ENCODE measurements around the gene PEX14. TPM values are rescaled to one million over a fixed set of nuclear protein-coding genes. Genes with fewer than 3 reads are reported as not detected.
A peak's percentile ranks its signal among the peaks of the same experiment; 100 is the strongest.
"Not testable (repeated sequence)": the region's sequence is repeated elsewhere in the genome, so short reads cannot be mapped to it uniquely, and the experiment has no call there.

Gene PEX14
- total RNA-seq, 1 donor from 2014 or later, result 25.6 TPM

DNA sequence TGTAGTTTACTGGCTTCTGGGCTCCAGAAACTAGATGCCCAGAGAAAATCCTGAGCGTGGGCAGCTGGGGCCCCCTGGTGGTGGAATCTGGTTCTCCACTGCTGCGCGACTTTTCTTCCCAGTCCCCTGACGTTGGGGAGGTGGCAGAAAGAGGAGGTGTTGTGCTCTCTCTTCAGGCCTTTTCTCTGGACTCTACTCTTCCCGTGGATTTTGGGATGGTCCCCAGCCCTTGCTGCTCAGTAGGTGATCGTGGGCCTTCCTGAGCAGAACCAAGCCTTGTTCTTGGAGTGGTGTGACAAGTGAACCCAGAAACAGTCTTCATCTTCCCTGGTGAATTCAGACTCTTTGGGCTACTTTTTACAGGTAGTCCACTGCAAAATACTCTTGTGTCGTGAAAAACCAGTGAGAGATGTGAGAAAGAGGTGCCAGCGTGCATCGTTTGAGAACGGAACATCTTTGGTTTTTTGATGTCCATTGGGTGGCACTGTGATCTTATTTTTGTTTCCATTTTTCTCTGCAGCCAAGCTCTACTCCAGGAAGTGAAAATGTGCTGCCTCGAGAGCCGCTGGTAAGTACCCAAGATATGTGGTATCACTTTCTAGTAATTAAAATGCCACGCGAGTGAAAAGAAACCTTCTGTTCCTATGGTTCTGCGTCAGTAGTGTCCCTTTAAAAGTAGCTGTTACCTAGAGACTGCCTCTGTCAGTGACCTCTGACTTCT lies 20.2 kb downstream of the PEX14 start:
- DNase-seq (ENCODE audit: low spot score), result peak; percentile 80

DNA sequence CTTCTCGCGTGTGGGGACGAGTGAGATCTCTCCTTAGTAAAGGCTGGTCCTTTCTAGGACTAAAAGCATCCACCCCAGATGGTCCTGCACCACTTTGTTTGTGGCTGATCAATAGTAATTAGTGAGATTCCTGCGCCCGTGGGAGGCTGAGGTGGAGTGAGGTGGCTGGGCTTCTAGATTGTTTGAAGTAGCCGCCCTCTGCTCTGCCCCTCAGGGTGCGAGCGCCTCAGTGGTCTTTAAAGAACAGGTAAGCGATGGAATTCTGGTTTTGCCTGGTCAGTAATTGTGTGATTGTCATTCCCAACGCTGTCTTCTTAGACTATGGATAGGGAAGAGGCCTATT lies 20.7 kb downstream of the PEX14 start:
- no peak for DNase-seq (ENCODE audit: low spot score)

DNA sequence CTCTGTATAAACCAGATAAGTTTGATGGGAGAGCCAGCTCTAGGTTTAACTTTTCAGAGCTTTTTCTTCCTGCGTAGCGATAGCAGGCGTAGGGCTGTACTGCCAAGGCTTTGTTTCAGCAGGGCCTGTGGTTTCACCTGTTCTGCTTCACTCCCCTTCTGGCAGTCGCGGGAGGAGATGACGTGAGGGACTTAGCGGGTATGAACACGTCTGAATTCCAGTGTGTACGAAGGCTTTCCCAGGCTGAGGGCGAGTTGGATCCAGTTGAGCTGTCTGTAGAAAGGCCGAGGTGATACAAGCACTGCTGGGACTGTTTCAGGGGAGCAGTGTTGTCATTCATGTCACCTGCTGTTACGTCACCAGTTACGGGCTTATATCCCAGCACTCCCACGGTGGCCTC lies 21.2 kb downstream of the PEX14 start:
- DNase-seq (ENCODE audit: low spot score), result no peak

DNA sequence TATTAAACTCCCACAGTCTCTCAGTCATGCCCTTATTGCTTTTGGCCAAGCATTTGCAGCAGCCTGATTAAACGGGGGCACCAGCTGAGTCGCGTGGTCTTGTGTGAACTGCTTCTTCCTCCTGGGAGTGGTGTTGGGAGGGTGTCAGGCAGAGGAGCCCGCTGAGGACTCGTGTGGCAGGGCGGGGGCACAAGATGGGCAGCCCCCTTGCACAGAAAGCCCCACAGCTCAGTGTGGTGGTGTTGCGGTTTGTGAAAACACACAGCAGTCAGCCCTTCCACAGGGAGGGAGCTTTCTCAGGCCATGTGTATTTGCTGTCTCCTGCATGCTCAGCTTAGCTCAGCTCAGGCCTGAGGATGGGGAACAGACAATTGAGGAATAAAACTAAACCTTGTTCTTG lies 22.4 kb downstream of the PEX14 start:
- DNase-seq (ENCODE audit: low spot score), result no peak

DNA sequence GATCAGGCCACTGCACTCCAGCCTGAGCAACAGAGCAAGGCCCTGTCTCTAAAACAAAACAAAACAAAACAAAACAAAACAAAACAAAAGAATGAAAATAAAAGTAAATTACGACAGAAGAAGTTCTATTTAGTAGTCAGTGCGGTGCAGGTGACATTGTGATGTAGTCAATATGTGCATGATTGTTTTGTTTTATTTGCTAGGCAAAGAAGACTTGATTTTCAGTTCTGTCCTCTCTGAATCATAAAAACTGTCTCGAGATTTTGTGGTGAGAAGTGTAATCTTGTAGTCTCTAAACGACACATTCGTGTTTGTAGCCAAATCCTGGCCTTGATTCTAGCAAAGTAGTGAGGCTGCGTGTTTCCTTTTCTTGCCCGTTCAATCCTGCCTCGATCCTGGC lies 23.5 kb downstream of the PEX14 start:
- DNase-seq (ENCODE audit: low spot score), result no peak

DNA sequence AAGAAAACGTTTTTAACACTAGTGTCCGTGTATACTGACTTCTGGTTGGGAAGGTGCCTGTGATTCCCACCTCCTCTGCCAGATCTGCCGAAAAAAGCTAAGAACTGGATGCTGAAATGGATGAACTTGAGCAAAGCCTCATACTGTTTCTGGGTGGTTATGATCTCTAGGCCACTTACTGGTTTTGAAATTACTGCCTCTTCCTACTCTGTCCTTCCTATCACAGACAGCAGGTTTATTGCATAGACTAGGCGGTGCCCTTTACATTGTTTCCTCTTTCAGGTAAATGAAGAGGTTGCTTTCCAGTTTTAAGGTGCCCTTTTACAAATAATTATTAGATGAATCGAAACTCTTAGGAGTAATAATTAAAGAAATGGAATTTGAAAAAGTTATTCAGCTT lies 27.5 kb downstream of the PEX14 start:
- no peak for DNase-seq (ENCODE audit: low spot score)

DNA sequence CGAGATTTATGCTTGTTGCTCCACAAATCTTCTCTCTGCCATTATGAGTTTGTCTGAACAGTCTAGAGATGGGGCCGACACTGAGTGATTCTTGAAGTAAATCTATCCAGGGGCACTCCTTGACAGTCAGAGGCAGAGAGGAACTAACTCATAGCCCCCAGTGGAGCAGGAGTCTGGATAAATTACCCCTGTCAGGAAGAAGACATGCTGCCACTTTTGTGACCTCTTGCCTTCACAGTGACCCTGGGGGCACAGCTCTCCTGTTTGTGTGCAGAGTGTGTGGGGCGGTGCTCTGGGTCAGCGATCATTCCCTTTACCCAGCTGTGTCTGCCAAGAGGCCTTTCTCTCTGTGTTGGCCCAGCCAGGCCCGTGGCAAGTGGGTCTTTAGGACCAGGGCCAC lies 29.5 kb downstream of the PEX14 start:
- no peak for DNase-seq (ENCODE audit: low spot score)

DNA sequence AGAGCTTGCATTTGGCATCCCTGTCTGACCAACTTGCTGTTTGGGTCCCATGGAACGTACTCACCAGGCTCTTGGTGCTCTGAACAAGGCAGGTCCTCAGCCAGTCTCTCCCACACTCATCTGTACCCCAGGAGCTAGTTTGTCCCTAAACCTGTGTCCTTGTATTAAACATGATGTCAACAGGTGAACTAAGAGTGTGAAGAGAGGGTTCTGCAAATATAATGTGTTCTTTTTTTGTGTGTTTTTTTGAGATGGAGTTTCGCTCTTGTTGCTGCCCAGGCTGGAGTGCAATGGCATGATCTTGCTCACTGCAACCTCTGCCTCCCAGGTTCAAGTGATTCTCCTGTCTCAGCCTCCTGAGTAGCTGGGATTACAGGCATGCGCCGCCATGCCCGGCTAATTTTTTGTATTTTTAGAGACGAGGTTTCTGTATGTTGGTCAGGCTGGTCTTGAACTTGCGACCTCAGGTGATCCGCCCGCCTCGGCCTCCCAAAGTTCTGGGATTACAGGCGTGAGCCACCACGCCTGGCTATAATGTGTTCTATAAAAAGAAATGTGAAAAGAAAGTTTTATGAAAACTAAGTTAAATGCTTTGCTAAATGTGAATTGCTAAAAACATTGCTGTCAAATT lies 31.4 kb downstream of the PEX14 start:
- DNase-seq (ENCODE audit: low spot score), result not testable (repeated sequence)

DNA sequence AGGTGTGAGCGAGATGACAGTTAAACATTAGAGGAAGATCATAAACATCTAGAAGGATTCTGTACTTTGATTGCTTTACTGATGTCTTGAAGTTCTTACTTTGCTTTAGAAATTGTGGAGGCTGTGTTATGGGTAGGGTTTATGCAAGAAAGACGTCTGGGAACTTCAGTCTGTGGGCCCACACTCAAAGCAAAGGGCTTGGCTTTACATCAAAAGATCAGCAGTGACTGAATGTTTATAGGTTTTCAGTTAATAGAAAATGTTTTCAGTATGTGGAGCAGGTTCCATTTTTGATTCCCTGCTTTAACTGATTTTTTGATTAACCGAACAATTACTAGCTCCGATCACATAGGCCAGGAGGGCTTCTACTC lies 31.9 kb downstream of the PEX14 start:
- no peak for DNase-seq (ENCODE audit: low spot score)

DNA sequence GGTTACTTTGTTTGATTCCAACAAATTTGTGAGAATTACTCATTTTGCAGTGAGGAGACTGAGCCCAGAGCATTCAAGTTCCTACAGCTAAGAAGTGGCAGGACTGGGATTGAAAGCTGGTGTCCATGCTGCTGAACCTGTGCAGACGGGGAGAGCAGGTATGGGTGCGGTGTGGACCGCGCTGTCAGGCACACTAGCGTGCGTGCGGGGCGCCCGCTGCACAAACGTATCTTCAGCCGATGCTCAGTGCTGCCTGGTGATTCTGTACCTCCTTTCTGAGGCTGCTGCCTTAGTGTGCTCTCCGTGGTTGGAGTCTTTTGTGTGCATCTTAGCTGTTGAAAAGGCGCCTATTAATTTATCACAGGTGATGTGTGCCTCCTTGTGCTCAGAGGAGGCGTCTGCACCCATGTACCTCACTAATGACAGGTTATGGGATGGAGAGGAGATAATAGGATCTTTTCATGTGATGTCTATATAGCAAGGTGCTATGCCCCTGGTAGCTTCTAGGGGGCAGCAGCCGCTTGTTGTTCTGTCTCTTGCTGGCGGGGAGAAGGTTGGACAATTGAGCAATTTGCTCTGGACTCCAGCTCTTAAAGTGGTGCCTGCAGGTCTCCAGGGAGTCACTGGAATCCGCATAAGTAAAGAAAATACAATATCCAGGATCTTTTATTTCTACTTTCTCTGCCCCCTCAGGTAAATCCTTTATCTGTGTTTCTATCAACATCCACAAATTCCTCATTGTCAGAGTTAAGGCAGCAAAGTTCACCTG lies 32.5 kb downstream of the PEX14 start:
- DNase-seq (ENCODE audit: low spot score), result peak; percentile 47

DNA sequence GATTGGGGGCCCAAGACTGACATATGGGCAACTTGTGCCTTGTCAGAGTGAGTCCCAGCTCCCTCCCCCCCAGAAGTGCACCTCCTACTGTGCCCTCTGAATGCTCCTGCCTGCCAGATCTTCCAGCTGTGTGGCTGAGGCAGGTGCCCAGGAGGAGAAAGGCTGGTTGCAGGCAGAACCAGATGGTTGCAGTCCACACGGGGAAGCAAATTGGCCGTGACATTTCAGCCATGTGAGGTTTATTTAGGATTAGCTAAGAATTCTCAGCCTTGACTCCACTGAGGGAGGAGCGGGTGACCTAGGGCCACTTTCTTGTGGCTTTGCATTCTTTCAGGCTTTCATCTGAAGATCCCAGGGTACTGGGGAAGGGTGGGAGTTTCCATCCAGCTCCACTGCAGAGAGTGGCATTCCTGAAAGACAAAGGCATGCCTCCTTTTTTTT lies 33.8 kb downstream of the PEX14 start:
- no peak for DNase-seq (ENCODE audit: low spot score)

DNA sequence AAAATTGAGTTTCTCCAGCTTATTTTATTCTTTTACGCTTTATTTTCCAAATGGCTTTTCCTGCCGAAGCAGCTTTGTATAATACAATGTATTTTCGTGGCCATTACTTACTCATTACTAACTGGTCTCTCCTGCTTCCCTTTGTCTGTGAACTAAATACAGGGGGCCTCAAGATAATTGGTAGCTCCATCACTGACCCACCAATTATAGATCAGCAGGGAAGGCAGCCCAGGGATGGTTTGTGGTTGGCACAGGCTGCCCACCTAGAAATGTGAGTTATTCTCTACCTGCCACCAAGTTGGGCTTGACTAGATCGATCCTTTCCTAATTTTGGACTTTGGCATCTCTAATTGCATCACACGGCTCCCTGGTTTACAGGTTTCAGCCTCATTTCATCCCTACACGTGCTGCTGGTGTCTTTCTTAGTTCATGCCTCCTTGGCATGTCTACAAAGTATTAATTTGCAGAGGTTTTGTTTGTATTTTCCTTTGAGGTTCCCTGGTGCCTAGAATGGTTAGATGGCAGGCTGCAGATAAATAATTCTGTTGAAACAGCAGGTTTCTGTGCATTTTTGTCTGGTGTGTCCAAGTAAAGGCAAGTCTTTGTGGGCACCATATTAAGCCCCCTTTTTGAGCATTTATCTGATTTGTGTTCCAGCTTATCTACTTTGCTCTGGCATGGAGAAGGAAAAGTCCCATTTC lies 35.2 kb downstream of the PEX14 start:
- no peak for DNase-seq (ENCODE audit: low spot score)

DNA sequence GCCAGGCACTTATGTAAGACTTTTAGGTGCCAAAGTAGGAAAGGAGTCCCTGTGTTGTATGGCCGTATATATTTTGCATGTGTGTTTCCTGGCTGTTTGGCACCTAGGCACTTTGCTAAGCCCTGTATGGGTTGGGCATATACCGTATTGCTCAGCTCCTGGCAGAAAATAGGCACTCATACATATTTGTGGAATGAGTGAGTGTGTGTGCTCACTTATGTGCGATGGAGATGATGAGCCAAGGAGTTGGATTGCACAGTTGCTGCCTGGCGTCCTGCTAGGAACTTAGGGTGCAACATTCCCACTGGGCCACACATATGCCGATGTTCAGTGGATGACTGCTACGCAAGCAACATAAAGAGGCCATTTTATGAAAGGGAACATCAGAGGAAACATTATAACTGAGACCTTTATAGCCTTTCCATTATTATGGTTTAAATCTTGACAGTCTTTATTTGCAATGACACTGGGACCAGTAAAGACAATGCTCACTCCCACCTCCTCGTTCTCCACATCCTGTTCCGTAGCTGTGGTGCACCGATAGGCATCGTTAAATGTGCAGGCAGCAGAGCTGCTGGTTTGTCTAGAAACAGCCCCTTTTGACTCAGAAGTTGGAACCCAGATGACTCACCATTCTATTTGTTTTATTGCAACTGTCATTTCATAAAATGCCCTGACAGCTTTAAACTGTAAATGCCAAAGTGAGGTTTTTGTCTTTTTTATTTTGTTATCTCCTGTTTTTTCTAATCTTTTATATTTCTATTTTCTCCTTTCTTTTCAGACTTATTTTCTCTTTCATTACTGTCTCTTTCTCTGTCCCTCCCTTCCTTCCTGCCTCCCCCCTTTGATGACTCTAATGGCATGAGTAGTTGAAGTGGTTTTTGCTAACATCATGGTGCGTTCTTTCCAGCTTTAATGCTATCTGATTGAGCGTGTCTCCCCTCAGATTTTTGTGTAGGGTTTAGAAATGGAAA lies 36.1 kb downstream of the PEX14 start:
- no peak for DNase-seq (ENCODE audit: low spot score)

DNA sequence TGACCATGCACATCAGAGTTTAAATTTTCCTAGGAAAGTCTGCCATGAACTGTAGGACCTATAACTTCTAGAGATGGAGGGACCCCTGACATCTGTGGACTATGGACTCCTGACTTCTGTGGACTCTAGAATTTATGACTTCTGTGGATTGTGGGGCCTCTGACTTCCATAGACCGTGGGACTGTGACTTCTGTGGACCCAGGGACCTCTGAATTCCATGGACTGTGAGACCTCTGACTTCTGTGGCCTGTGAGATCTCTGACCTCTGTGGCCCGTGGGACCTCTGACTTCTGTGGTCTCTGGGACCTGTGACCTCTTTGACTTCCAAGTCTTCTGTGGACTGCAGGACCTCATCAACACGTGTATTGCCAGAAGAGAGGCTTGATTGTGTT lies 36.7 kb downstream of the PEX14 start:
- DNase-seq (ENCODE audit: low spot score), result no peak

DNA sequence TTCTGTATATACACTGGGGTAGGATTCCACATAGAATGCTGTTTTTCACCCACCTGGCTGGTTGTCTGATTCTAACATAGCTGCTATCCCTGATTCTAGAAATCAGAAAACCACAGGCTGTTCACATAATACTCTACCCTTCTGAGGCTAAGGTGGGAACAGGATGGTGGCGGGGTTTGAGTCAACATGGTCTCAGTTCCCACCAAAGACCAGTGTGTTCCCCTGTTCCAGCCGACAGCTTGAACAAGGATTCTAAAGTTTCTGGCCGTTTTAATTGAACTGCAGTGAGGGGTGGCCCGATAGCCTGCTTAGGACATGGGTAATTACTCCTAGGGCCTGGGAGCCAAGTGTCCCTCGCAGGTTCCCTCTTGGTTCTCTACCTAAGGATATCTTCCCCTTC lies 38.4 kb downstream of the PEX14 start:
- no peak for DNase-seq (ENCODE audit: low spot score)

DNA sequence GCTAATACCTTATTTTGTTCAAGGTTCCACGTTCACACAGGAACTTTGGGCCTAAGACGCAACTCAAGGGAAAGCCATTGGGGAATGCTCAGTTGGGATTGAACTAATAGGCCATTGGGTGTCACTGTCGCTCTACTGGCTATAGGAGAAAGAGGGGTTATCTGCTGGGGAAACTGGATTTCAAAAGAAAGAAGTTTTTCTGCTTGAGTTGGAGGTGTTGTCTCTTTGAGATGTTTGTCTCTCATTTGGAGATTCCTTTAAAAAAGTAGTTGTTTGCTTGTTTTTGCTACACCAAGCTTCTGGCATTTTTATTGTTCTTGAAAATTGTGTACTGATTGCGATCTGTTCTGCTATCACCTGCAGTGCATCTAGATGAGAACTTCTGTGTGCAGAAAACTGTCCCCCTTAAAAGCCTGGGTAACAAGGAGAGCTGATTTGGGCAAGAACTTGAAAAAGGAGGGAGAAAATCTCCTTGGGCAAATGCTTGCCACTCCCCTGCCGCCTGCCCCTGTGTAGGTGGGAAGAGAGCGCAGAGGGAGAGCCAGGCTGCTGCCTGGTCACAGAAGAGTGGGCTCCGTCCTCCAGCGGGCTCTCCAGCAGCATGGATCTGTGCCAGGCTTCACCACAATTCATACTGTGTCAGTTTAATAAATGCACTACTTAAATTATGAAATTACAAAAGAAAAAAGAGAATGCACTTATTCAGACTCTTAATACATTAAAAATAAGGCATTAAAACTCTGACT lies 39.9 kb downstream of the PEX14 start:
- no peak for DNase-seq (ENCODE audit: low spot score)

DNA sequence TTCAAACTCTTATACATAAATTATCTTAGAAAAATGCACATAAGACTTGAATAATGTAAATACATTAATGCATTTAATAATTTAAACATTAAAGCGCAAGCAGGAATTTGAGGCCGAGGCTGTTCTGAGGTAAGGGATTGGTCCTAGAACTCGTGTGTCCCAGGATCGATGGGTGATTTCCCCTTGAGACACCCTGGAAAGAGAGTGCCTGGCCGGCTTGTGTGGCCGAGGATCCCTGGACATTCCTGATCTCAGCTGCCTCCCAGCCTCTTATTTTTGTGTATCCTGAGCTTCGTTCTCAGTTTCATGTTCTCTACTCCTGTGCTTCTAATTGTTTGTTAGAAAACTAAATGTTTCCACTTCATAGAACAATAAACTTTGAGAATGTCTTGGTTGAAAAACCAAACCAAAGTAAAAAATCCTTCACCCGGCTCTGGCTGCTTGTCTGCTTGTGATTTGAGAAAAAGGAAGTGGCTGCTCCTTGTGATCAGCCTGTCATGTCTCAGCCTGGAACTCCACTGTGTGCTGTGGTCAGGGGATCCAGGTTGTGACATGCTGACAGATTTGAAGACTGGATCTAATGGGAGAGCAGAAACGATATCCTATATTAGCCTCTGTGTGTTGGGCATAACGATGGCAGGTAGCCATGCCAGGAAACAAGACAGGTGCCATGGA lies 40.7 kb downstream of the PEX14 start:
- no peak for DNase-seq (ENCODE audit: low spot score)

DNA sequence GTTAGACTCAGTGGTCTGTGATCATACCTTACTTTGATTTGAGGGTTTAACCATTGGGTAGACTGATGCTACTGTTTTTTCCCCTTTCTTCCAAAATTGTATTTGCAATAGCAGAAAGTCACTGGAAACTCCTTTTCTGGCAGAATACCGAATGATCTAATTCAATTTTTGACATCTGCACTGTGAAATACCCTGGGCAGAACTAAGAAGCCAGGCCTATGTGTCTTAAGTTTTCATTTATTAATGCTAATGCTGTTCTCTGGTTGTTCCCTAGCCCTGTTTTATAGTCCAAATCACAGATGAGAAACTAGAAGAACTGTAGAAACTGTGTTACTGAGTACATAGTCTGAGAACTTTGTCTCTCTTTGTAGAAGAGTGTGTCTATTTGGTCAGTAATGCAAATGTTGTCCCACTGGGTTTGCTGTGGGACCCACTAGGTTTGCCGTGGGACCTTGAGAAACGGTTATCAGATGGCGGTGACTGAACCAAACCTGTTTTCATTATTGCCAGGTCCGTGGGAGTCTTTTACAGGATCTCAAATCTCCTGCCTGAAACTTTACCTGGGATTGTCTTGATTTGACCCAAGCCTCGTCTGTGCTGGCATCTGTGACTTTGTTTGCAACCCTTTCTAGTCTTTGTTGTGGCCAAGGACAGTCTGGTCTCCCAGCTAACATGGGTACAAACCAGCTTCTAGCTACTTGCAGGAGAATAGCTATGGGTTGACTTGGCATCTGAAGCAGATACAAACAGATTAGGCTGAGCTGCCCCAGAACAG lies 41.4 kb downstream of the PEX14 start:
- no peak for DNase-seq (ENCODE audit: low spot score)
